GM12892 (cell line): ENCODE measurements around the gene COL5A1.

Experiments
- POLR2A ChIP-seq: IDR thresholded peaks from 2 replicates; pipeline ENCODE4 v1.6.1; 2011; ENCODE audit warnings: low read depth, low read length, control low read depth
- POLR2AphosphoS5 ChIP-seq: IDR thresholded peaks from 2 replicates; pipeline ENCODE4 v1.6.1; 2011; ENCODE audit warnings: low read depth, low read length, control low read depth
- TAF1 ChIP-seq: IDR thresholded peaks from 2 replicates; pipeline ENCODE4 v1.6.1; 2011; ENCODE audit warnings: low read depth, mild to moderate bottlenecking, control low read depth, low read length, borderline replicate concordance

DNA sequence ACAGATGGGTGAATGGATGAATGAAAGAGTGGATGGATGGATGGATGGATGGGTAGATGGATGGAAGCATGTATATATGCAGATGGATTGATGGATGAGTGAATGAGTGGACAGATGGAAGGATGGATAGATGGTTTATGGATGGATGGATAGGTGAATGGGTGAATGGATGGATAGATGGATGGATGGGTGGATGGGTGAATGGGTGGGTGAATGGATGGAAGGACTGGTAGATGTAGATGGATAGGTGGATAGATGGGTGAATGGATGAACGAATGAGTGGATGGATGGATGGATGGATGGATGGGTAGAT lies 85.1 kb downstream of the COL5A1 start:
- no peak for TF ChIP-seq TAF1
- no peak for TF ChIP-seq POLR2AphosphoS5
- TF ChIP-seq POLR2A: no peak
